Activated CD4-positive, alpha-beta T cell treated with anti-CD3 and anti-CD28 coated beads, Interleukin-2, amount 10 ng/mL, durations not matched to agents 7 days and 5 days (primary cell): ENCODE measurements around the gene NDE1. TPM values are rescaled to one million over a fixed set of nuclear protein-coding genes. Genes with fewer than 3 reads are reported as not detected.

Source experiments
- CTCF ChIA-PET: fragments of 350-600 bp; sonication (Branson Sonifier 250); formaldehyde crosslinking; loops from one replicate; lab custom pipeline; 2021; ENCODE audit warnings: antibody characterized with exemption; lab: Charles Lee
- POLR2A ChIA-PET: fragments of 350-600 bp; sonication (Branson Sonifier 250); formaldehyde crosslinking; loops from one replicate; lab custom pipeline; 2021; ENCODE audit warnings: antibody characterized with exemption; lab: Charles Lee
- DNase-seq: peaks from one replicate; pipeline ENCODE4 v3.0.0-alpha.2; 2020
- H3K27ac Mint-ChIP-seq: one replicate; pipeline ENCODE4 v1.8.0; 2021; ENCODE audit warnings: mild to moderate bottlenecking, moderate library complexity, mixed read lengths
- H3K27me3 Mint-ChIP-seq: one replicate; pipeline ENCODE4 v1.8.0; 2021; ENCODE audit warnings: mixed read lengths
- H3K36me3 Mint-ChIP-seq: one replicate; pipeline ENCODE4 v1.8.0; 2021; ENCODE audit warnings: low read depth, mixed read lengths
- H3K4me1 Mint-ChIP-seq: one replicate; pipeline ENCODE4 v1.8.0; 2021; ENCODE audit warnings: mixed read lengths
- H3K4me3 Mint-ChIP-seq: one replicate; pipeline ENCODE4 v1.8.0; 2021; ENCODE audit warnings: mild to moderate bottlenecking, moderate library complexity, mixed read lengths
- H3K9me3 Mint-ChIP-seq: one replicate; pipeline ENCODE4 v1.8.0; 2021; ENCODE audit warnings: mixed read lengths
- total RNA-seq, 2 experiments: library from RNA; stranded (reverse); gene quantifications; one replicate each; pipeline ENCODE4 v1.2.3, GENCODE V29; 2021

The NDE1 gene
- total RNA-seq, 2 experiments from 2014 or later, result 144 to 147 TPM

- H3K36me3 Mint-ChIP-seq, result peaks cover 59% of the 10 kb centered on the region
- ChIA-PET POLR2A (no interaction called here), CTCF (interaction anchor here (0.5 to 0.9 kb wide), 4 partner anchors 13 to 446 kb away, joined by 3 read pairs; no protein-coding TSS in a partner anchor)
- no peak for DNase-seq
- H3K27me3 Mint-ChIP-seq, result no peaks in the 10 kb centered on the region
- no peak overlapping the region for H3K4me3 Mint-ChIP-seq
- no peak overlapping the region for H3K27ac Mint-ChIP-seq
- no peaks in the 10 kb centered on the region for H3K9me3 Mint-ChIP-seq
- H3K4me1 Mint-ChIP-seq, result no peaks in the 10 kb centered on the region
These were observed 39.6 kb upstream of the NDE1 start for GRCh38 chr16:15610369-15610871.

- no peaks in the 10 kb centered on the region for H3K27me3 Mint-ChIP-seq
- no peak overlapping the region for H3K4me3 Mint-ChIP-seq
- no peak for DNase-seq
- ChIA-PET CTCF (no interaction called here), POLR2A (no interaction called here)
- H3K9me3 Mint-ChIP-seq, result no peaks in the 10 kb centered on the region
- H3K36me3 Mint-ChIP-seq, result peaks cover 57% of the 10 kb centered on the region
- H3K27ac Mint-ChIP-seq, result no peak overlapping the region
- H3K4me1 Mint-ChIP-seq, result no peaks in the 10 kb centered on the region
These were observed 38.4 kb upstream of the NDE1 start for GRCh38 chr16:15611610-15612009.

- H3K27ac Mint-ChIP-seq, result no peak overlapping the region
- H3K9me3 Mint-ChIP-seq, result no peaks in the 10 kb centered on the region
- DNase-seq, result no peak
- ChIA-PET POLR2A (no interaction called here), CTCF (interaction anchor here (2.1 kb wide), 1 partner anchor 22 kb away, joined by 6 read pairs; no protein-coding TSS in a partner anchor)
- H3K27me3 Mint-ChIP-seq, result no peaks in the 10 kb centered on the region
- peaks cover 60% of the 10 kb centered on the region for H3K36me3 Mint-ChIP-seq
- no peak overlapping the region for H3K4me3 Mint-ChIP-seq
- H3K4me1 Mint-ChIP-seq, result no peaks in the 10 kb centered on the region
These were observed 36.4 kb upstream of the NDE1 start for GRCh38 chr16:15613676-15614075.

GRCh38 chr16:15616012-15616411 is 34.0 kb upstream of the NDE1 start:
- DNase-seq, result no peak
- Mint-ChIP-seq H3K36me3 (peaks cover 57% of the 10 kb centered on the region), H3K27ac (no peak overlapping the region), H3K9me3 (no peaks in the 10 kb centered on the region), H3K4me3 (no peak overlapping the region), H3K27me3 (no peaks in the 10 kb centered on the region), H3K4me1 (no peaks in the 10 kb centered on the region)
- ChIA-PET POLR2A (no interaction called here), CTCF (interaction anchor here (2.1 kb wide), 1 partner anchor 19 kb away, joined by 6 read pairs; no protein-coding TSS in a partner anchor)

- Mint-ChIP-seq H3K9me3 (no peaks in the 10 kb centered on the region), H3K27me3 (no peaks in the 10 kb centered on the region), H3K36me3 (peaks cover 57% of the 10 kb centered on the region), H3K27ac (no peak overlapping the region), H3K4me1 (no peaks in the 10 kb centered on the region), H3K4me3 (no peak overlapping the region)
- POLR2A ChIA-PET, result no interaction called here
- CTCF ChIA-PET, result no interaction called here
- DNase-seq, result no peak
These were observed 33.4 kb upstream of the NDE1 start for GRCh38 chr16:15616475-15617165.

- no peaks in the 10 kb centered on the region for H3K4me1 Mint-ChIP-seq
- peaks cover 50% of the 10 kb centered on the region for H3K36me3 Mint-ChIP-seq
- no peaks in the 10 kb centered on the region for H3K27me3 Mint-ChIP-seq
- DNase-seq, result no peak
- H3K4me3 Mint-ChIP-seq, result no peak overlapping the region
- POLR2A ChIA-PET, result no interaction called here
- H3K9me3 Mint-ChIP-seq, result no peaks in the 10 kb centered on the region
- CTCF ChIA-PET, result no interaction called here
- H3K27ac Mint-ChIP-seq, result no peak overlapping the region
These were observed 32.1 kb upstream of the NDE1 start for GRCh38 chr16:15617901-15618300.

GRCh38 chr16:15618392-15618791 is 31.7 kb upstream of the NDE1 start:
- Mint-ChIP-seq H3K4me3 (no peak overlapping the region), H3K27ac (no peak overlapping the region), H3K9me3 (no peaks in the 10 kb centered on the region), H3K27me3 (no peaks in the 10 kb centered on the region), H3K4me1 (no peaks in the 10 kb centered on the region), H3K36me3 (peaks cover 49% of the 10 kb centered on the region)
- CTCF ChIA-PET, result no interaction called here
- POLR2A ChIA-PET, result no interaction called here
- no peak for DNase-seq

- Mint-ChIP-seq H3K9me3 (no peaks in the 10 kb centered on the region), H3K36me3 (peaks cover 57% of the 10 kb centered on the region), H3K4me1 (no peaks in the 10 kb centered on the region), H3K27me3 (no peaks in the 10 kb centered on the region), H3K4me3 (no peak overlapping the region), H3K27ac (no peak overlapping the region)
- ChIA-PET CTCF (interaction anchor here (0.6 kb wide), 1 partner anchor 10 kb away, joined by 3 read pairs; no protein-coding TSS in a partner anchor), POLR2A (no interaction called here)
- no peak for DNase-seq
These were observed 29.3 kb upstream of the NDE1 start for GRCh38 chr16:15620611-15621195.

GRCh38 chr16:15621456-15621855 is 28.6 kb upstream of the NDE1 start:
- POLR2A ChIA-PET, result no interaction called here
- Mint-ChIP-seq H3K4me3 (no peak overlapping the region), H3K27me3 (no peaks in the 10 kb centered on the region), H3K27ac (no peak overlapping the region), H3K36me3 (peaks cover 54% of the 10 kb centered on the region), H3K4me1 (no peaks in the 10 kb centered on the region), H3K9me3 (no peaks in the 10 kb centered on the region)
- no peak for DNase-seq
- CTCF ChIA-PET, result interaction anchor here (0.6 to 1.2 kb wide), 2 partner anchors 9 to 193 kb away, joined by 3 read pairs; no protein-coding TSS in a partner anchor

GRCh38 chr16:15621889-15622288 is 28.2 kb upstream of the NDE1 start:
- Mint-ChIP-seq H3K27me3 (no peaks in the 10 kb centered on the region), H3K9me3 (no peaks in the 10 kb centered on the region), H3K4me3 (no peak overlapping the region), H3K36me3 (peaks cover 50% of the 10 kb centered on the region), H3K27ac (no peak overlapping the region), H3K4me1 (no peaks in the 10 kb centered on the region)
- CTCF ChIA-PET, result interaction anchor here (0.8 to 1.2 kb wide), 2 partner anchors 172 to 194 kb away, joined by 3 read pairs; no protein-coding TSS in a partner anchor
- POLR2A ChIA-PET, result no interaction called here
- DNase-seq, result no peak

- CTCF ChIA-PET, result interaction anchor here (1.2 to 2.3 kb wide), 2 partner anchors 11 to 25 kb away, joined by 3 to 9 read pairs; partner anchors contain the start of gene MARF1
- Mint-ChIP-seq H3K4me1 (peaks cover 34% of the 10 kb centered on the region), H3K9me3 (no peaks in the 10 kb centered on the region), H3K36me3 (peaks cover 72% of the 10 kb centered on the region), H3K27ac (no peak overlapping the region), H3K4me3 (no peak overlapping the region), H3K27me3 (no peaks in the 10 kb centered on the region)
- POLR2A ChIA-PET, result no interaction called here
- DNase-seq, result no peak
These were observed 18.2 kb upstream of the NDE1 start for GRCh38 chr16:15631730-15632409.

GRCh38 chr16:15635926-15636325 is 14.1 kb upstream of the NDE1 start:
- H3K4me3 Mint-ChIP-seq, result no peak overlapping the region
- POLR2A ChIA-PET, result interaction anchor here (0.9 kb wide), 1 partner anchor 12 kb away, joined by 5 read pairs; no protein-coding TSS in a partner anchor
- H3K27me3 Mint-ChIP-seq, result no peaks in the 10 kb centered on the region
- H3K9me3 Mint-ChIP-seq, result no peaks in the 10 kb centered on the region
- no peak for DNase-seq
- H3K27ac Mint-ChIP-seq, result peak overlapping the region; percentile 82
- peaks cover 82% of the 10 kb centered on the region for H3K36me3 Mint-ChIP-seq
- peaks cover 63% of the 10 kb centered on the region for H3K4me1 Mint-ChIP-seq
- CTCF ChIA-PET, result interaction anchor here (0.9 to 1.7 kb wide), 3 partner anchors 11 to 23 kb away, joined by 3 to 6 read pairs (median 4); no protein-coding TSS in a partner anchor
